IMR-90 (cell line): ENCODE measurements around the gene NANS. TPM values are rescaled to one million over a fixed set of nuclear protein-coding genes. Genes with fewer than 3 reads are reported as not detected.

Experiments used
- ATAC-seq: fragments of 200-7000 bp; cut with Tn5 transposase; 2 replicates; pipeline ENCODE4 v1.9.1; 2020; ENCODE audit warnings: low read depth, mild to moderate bottlenecking, moderate library complexity
- BruUV-seq: library from RNA; stranded (reverse); fragments of 400-500 nt; replicated peaks from 2 replicates; lab custom pipeline; 2021; lab: Mats Ljungman, UMichigan
- CTCF ChIA-PET: fragments of 300-600 bp; formaldehyde crosslinking; extraction: SDS; loops from one replicate; lab custom pipeline; 2021; ENCODE audit warnings: antibody characterized with exemption; lab: Yijun Ruan, JAX
- POLR2A ChIA-PET: fragments of 300-600 bp; sonication (Branson Sonifier 250); formaldehyde crosslinking; loops from one replicate; lab custom pipeline; 2022; ENCODE audit warnings: antibody characterized with exemption; ENCODE audit not compliant: unreplicated experiment; lab: Charles Lee
- DNase-seq: peaks from one replicate; pipeline ENCODE4 v3.0.0; 2013
- H2AFZ ChIP-seq: replicated peaks from 2 replicates; pipeline ENCODE3; 2013; ENCODE audit warnings: low read length, mild to moderate bottlenecking; ENCODE audit not compliant: poor library complexity
- H2AK5ac ChIP-seq: 2 replicates; pipeline ENCODE4 v1.6.1; 2013; ENCODE audit warnings: low read depth, low read length, inconsistent platforms
- H2AK9ac ChIP-seq: replicated peaks from 2 replicates; pipeline ENCODE3; 2013; ENCODE audit warnings: mild to moderate bottlenecking, low read depth, low read length, moderate library complexity; ENCODE audit not compliant: poor library complexity
- H2BK120ac ChIP-seq: 2 replicates; pipeline ENCODE4 v1.6.1; 2013; ENCODE audit warnings: low read depth, low read length, inconsistent platforms
- H2BK15ac ChIP-seq: 3 replicates; pipeline ENCODE4 v1.6.1; 2013; ENCODE audit warnings: low read depth, low read length, inconsistent platforms
- H2BK20ac ChIP-seq: 2 replicates; pipeline ENCODE4 v1.6.1; 2013; ENCODE audit warnings: low read depth, mild to moderate bottlenecking, inconsistent platforms, low read length, moderate library complexity
- H2BK5ac ChIP-seq: 2 replicates; pipeline ENCODE4 v1.6.1; 2013; ENCODE audit warnings: mild to moderate bottlenecking, low read depth, low read length, inconsistent platforms; ENCODE audit not compliant: poor library complexity, severe bottlenecking
- H3K14ac ChIP-seq: replicated peaks from 2 replicates; pipeline ENCODE4 v1.6.1; 2013; ENCODE audit warnings: low read depth, low read length, inconsistent platforms
- H3K18ac ChIP-seq: 2 replicates; pipeline ENCODE4 v1.6.1; 2013; ENCODE audit warnings: low read depth, low read length, control low read depth
- H3K23ac ChIP-seq: 2 replicates; pipeline ENCODE4 v1.6.1; 2013; ENCODE audit warnings: low read depth, low read length, inconsistent platforms
- H3K27ac ChIP-seq: 2 replicates; pipeline ENCODE4 v1.5.1; 2013; ENCODE audit warnings: mild to moderate bottlenecking, control low read depth, low read length; ENCODE audit not compliant: insufficient read depth
- H3K27me3 ChIP-seq: 2 replicates; pipeline ENCODE4 v1.6.1; 2013; ENCODE audit warnings: low read length; ENCODE audit not compliant: control insufficient read depth, insufficient read depth
- H3K36me3 ChIP-seq: 2 replicates; pipeline ENCODE4 v1.6.1; 2013; ENCODE audit warnings: low read length, mixed read lengths; ENCODE audit not compliant: control insufficient read depth, insufficient read depth
- H3K4ac ChIP-seq: 2 replicates; pipeline ENCODE4 v1.6.1; 2013; ENCODE audit warnings: low read depth, low read length, inconsistent platforms
- H3K4me1 ChIP-seq: 2 replicates; pipeline ENCODE4 v1.6.1; 2013; ENCODE audit warnings: low read length, mixed read lengths; ENCODE audit not compliant: control insufficient read depth, insufficient read depth
- H3K4me2 ChIP-seq: 2 replicates; pipeline ENCODE4 v1.6.1; 2013; ENCODE audit warnings: low read depth, mild to moderate bottlenecking, control low read depth, low read length, moderate library complexity
- H3K4me3 ChIP-seq: 2 replicates; pipeline ENCODE4 v1.5.1; 2013; ENCODE audit warnings: low read depth, mild to moderate bottlenecking, control low read depth, low read length, moderate library complexity; ENCODE audit not compliant: insufficient read depth
- H3K56ac ChIP-seq: 2 replicates; pipeline ENCODE4 v1.6.1; 2013; ENCODE audit warnings: low read length, inconsistent platforms; ENCODE audit not compliant: insufficient read depth; ENCODE audit errors: extremely low read depth
- H3K79me1 ChIP-seq, 2 experiments: 2 replicates each; pipeline ENCODE4 v1.6.1; 2013; ENCODE audit warnings: low read length in 2 of 2, inconsistent platforms in 1 of 2, low read depth in 1 of 2
- H3K9ac ChIP-seq: 2 replicates; pipeline ENCODE4 v1.6.1; 2013; ENCODE audit warnings: low read depth, low read length, control low read depth
- H3K9me1 ChIP-seq: 2 replicates; pipeline ENCODE4 v1.6.1; 2013; ENCODE audit warnings: low read length, inconsistent platforms; ENCODE audit not compliant: insufficient read depth
- H3K9me3 ChIP-seq: 2 replicates; pipeline ENCODE4 v1.6.1; 2013; ENCODE audit warnings: low read length; ENCODE audit not compliant: control insufficient read depth, insufficient read depth
- H4K20me1 ChIP-seq: 2 replicates; pipeline ENCODE4 v1.6.1; 2013; ENCODE audit warnings: low read length, inconsistent platforms; ENCODE audit not compliant: insufficient read depth
- H4K5ac ChIP-seq: 2 replicates; pipeline ENCODE4 v1.6.1; 2013; ENCODE audit warnings: mild to moderate bottlenecking, low read depth, low read length, control low read depth
- H4K8ac ChIP-seq, 2 experiments: 2 replicates each; pipeline ENCODE4 v1.6.1; 2013; ENCODE audit warnings: low read depth in 2 of 2, low read length in 2 of 2, control low read depth in 1 of 2, inconsistent platforms in 1 of 2
- H4K91ac ChIP-seq: 2 replicates; pipeline ENCODE4 v1.6.1; 2013; ENCODE audit warnings: low read depth, low read length, inconsistent platforms; ENCODE audit not compliant: insufficient read depth
- BHLHE40 ChIP-seq: fragments of 150-350 bp; IDR thresholded peaks from 2 replicates; pipeline ENCODE4 v1.6.1; 2016; ENCODE audit warnings: mild to moderate bottlenecking, low read depth, low read length
- CEBPB ChIP-seq: IDR thresholded peaks from 2 replicates; pipeline ENCODE4 v1.6.1; 2012; ENCODE audit warnings: low read depth, low read length, improper control_type of control experiment
- CHD1 ChIP-seq: IDR thresholded peaks from 2 replicates; pipeline ENCODE4 v1.6.1; 2012; ENCODE audit warnings: low read depth, low read length, improper control_type of control experiment
- ELK1 ChIP-seq: fragments of 150-350 bp; IDR thresholded peaks from 2 replicates; pipeline ENCODE4 v1.6.1; 2016; ENCODE audit warnings: low read depth, mild to moderate bottlenecking, low read length, moderate library complexity, borderline replicate concordance
- FOS ChIP-seq: fragments of 150-350 bp; IDR thresholded peaks from 2 replicates; pipeline ENCODE4 v1.6.1; 2016; ENCODE audit warnings: low read depth, low read length
- MAFK ChIP-seq: IDR thresholded peaks from 2 replicates; pipeline ENCODE4 v1.6.1; 2012; ENCODE audit warnings: low read depth, low read length, improper control_type of control experiment
- MAZ ChIP-seq: IDR thresholded peaks from 2 replicates; pipeline ENCODE4 v1.6.1; 2012; ENCODE audit warnings: low read depth, mild to moderate bottlenecking, low read length, improper control_type of control experiment, moderate library complexity, borderline replicate concordance
- MXI1 ChIP-seq: IDR thresholded peaks from 2 replicates; pipeline ENCODE4 v1.6.1; 2012; ENCODE audit warnings: low read depth, mild to moderate bottlenecking, low read length, moderate library complexity, borderline replicate concordance
- NFE2L2 ChIP-seq: fragments of 150-350 bp; IDR thresholded peaks from 2 replicates; pipeline ENCODE4 v1.6.1; 2016; ENCODE audit warnings: low read depth, mild to moderate bottlenecking, low read length
- POLR2A ChIP-seq: IDR thresholded peaks from 2 replicates; pipeline ENCODE4 v1.6.1; 2012; ENCODE audit warnings: mild to moderate bottlenecking, low read depth, low read length
- RAD21 ChIP-seq: IDR thresholded peaks from 2 replicates; pipeline ENCODE4 v1.6.1; 2012; ENCODE audit warnings: low read length, improper control_type of control experiment
- RCOR1 ChIP-seq: IDR thresholded peaks from 2 replicates; pipeline ENCODE4 v1.6.1; 2012; ENCODE audit warnings: mild to moderate bottlenecking, low read length, improper control_type of control experiment; ENCODE audit not compliant: insufficient replicate concordance
- SMC3 ChIP-seq: fragments of 150-350 bp; IDR thresholded peaks from 2 replicates; pipeline ENCODE4 v1.6.1; 2016; ENCODE audit warnings: low read depth, mild to moderate bottlenecking, antibody characterized with exemption, low read length, moderate library complexity
- WGBS, 2 experiments: methylation state at CpG; one replicate each; pipeline versions ENCODE4 v1.1.5 to v1.1.7; 2013; ENCODE audit warnings: missing lambda C conversion rate in 2 of 2; ENCODE audit not compliant: insufficient read length in 1 of 2; ENCODE audit errors: extremely low coverage in 2 of 2; 5-methylcytosine and 5-hydroxymethylcytosine counted together
- dilution Hi-C: fragments of 300-500 bp; cut with HindIII; formaldehyde crosslinking; loops from one replicate; pipeline ENCODE4 v1.14.3; 2018; ENCODE audit warnings: low sequenced_read_pairs; ENCODE audit not compliant: unreplicated experiment
- in situ Hi-C: fragments of 300-500 bp; cut with MboI; formaldehyde crosslinking; loops from 3 replicates; pipeline ENCODE4 v1.14.3; 2019; ENCODE audit warnings: low sequenced_read_pairs, inconsistent platforms, mixed read lengths
- intact Hi-C: fragments of 100-400 bp; cut with micrococcal nuclease; formaldehyde crosslinking; loops from 2 replicates; pipeline ENCODE4 v1.10.0; 2022
- polyA plus RNA-seq, 3 experiments: library from polyadenylated mRNA; depleted of rRNA; stranded (reverse); fragments of >200 nt; gene quantifications; 2 replicates each; pipeline ENCODE4 v1.2.3, GENCODE V29; 2012; ENCODE audit warnings: low replicate concordance in 1 of 3
- total RNA-seq: library from RNA; depleted of rRNA; stranded (reverse); fragments of >200 nt; gene quantifications from 2 replicates; pipeline ENCODE4 v1.2.3, GENCODE V29; 2012

Gene NANS
- total and polyA plus RNA-seq, 2 of the 4 experiments (the other 2 are of a cell fraction), result 210 to 306 TPM

GRCh38 chr9:98069551-98069950, 13.0 kb downstream of the NANS start:
- in situ Hi-C loops (no loop called here), dilution Hi-C loops (no loop called here), intact Hi-C loops (no loop called here)
- Histone ChIP-seq H2BK20ac (no peak overlapping the region), H3K4me3 (no peak overlapping the region), H3K23ac (no peak overlapping the region), H3K27ac (no peak overlapping the region), H3K9me3 (no peaks in the 10 kb centered on the region), H2AFZ (no peak overlapping the region), H4K8ac (no peak overlapping the region), H3K4me2 (no peak overlapping the region), H2BK15ac (no peak overlapping the region), H2AK5ac (no peak overlapping the region), H4K91ac (no peak overlapping the region), H4K5ac (no peak overlapping the region), H4K20me1 (peaks cover 22% of the 10 kb centered on the region), H3K56ac (no peak overlapping the region), H3K4ac (no peak overlapping the region), H3K36me3 (peaks cover 19% of the 10 kb centered on the region), H3K27me3 (no peaks in the 10 kb centered on the region), H2AK9ac (no peak overlapping the region), H3K79me1 (peaks cover 10 to 64% of the 10 kb centered on the region in 2 experiments), H3K9me1 (no peaks in the 10 kb centered on the region), H3K9ac (no peak overlapping the region), H2BK120ac (no peak overlapping the region), H3K18ac (no peak overlapping the region), H2BK5ac (no peak overlapping the region), H3K4me1 (peaks cover 4% of the 10 kb centered on the region; the same call in 1 of the 2 replicates), H3K14ac (no peak overlapping the region)
- no peak for DNase-seq
- CTCF ChIA-PET, result no interaction called here
- WGBS, 2 experiments, result 100% methylated on average over 3 of the region's 6 CpGs; no CpG with 5 or more reads in 1 of the 2 experiments
- TF ChIP-seq RAD21 (no peak), MAFK (no peak), BHLHE40 (no peak), NFE2L2 (no peak), CEBPB (no peak), FOS (no peak), CHD1 (no peak), MAZ (no peak), POLR2A (no peak), ELK1 (no peak), SMC3 (no peak), MXI1 (no peak), RCOR1 (no peak)
- BruUV-seq, result no TSS peak
- POLR2A ChIA-PET, result no interaction called here
- ATAC-seq, result no peak
